AG04449 (cell line): ENCODE data around the gene LUC7L.
"Not testable (repeated sequence)": the region's sequence is repeated elsewhere in the genome, so short reads cannot be mapped to it uniquely, and the experiment has no call there.

Source experiments
- CTCF ChIA-PET: fragments of 350-600 bp; formaldehyde crosslinking; extraction: SDS; loops from one replicate; lab custom pipeline; 2021; ENCODE audit warnings: antibody characterized with exemption; lab: Yijun Ruan, JAX
- POLR2A ChIA-PET: fragments of 400-600, 350-600 bp; formaldehyde crosslinking; extraction: SDS; loops from one replicate; lab custom pipeline; 2020; ENCODE audit warnings: antibody characterized with exemption, inconsistent platforms; lab: Yijun Ruan, JAX
- DNase-seq: peaks from one replicate; pipeline ENCODE4 v3.0.0-alpha.2; 2010; ENCODE audit warnings: low read depth, low spot score
- H3K4me3 ChIP-seq: 2 replicates; pipeline ENCODE4 v1.5.1; 2011; ENCODE audit warnings: low read depth, mild to moderate bottlenecking, control low read depth, low read length
- CTCF ChIP-seq: IDR thresholded peaks from one replicate; pipeline ENCODE4 v1.5.1; 2011; ENCODE audit warnings: mild to moderate bottlenecking, moderate library complexity, low read length, control low read depth, inconsistent platforms; ENCODE audit not compliant: insufficient read depth; ENCODE audit errors: missing control alignments

LUC7L gene

GRCh38 chr16:177981-178667 is 51.1 kb downstream of the LUC7L start:
- POLR2A ChIA-PET, result no interaction called here
- no peak overlapping the region for H3K4me3 ChIP-seq
- DNase-seq, result no peak
- CTCF ChIA-PET, result interaction anchor here (1.0 to 6.9 kb wide), 6 partner anchors 72 to 115 kb away, joined by 3 to 81 read pairs (median 10); no protein-coding TSS in a partner anchor
- TF ChIP-seq CTCF, result no peak

GRCh38 chr16:177394-177822 is 51.8 kb downstream of the LUC7L start:
- DNase-seq, result no peak
- no peak for TF ChIP-seq CTCF
- POLR2A ChIA-PET, result no interaction called here
- CTCF ChIA-PET, result interaction anchor here (1.0 to 6.9 kb wide), 4 partner anchors 71 to 114 kb away, joined by 3 to 81 read pairs (median 10); no protein-coding TSS in a partner anchor
- H3K4me3 ChIP-seq, result no peak overlapping the region

GRCh38 chr16:176477-177382 is 52.5 kb downstream of the LUC7L start, which contains the start of gene HBA1:
Gene HBA1, plus strand, starts transcription at chr16:176680. Its CDS starts 37 bp downstream, at chr16:176717.
- CTCF ChIA-PET, result interaction anchor here (2.4 kb wide), 1 partner anchor 70 kb away, joined by 15 read pairs; no protein-coding TSS in a partner anchor
- DNase-seq, POLR2A ChIA-PET, H3K4me3 ChIP-seq: not testable (repeated sequence)

- H3K4me3 ChIP-seq, DNase-seq, POLR2A ChIA-PET: not testable (repeated sequence)
- CTCF ChIA-PET, result interaction anchor here (1.9 kb wide), 1 partner anchor 69 kb away, joined by 8 read pairs; no protein-coding TSS in a partner anchor
Measured at GRCh38 chr16:176006-176405, 53.2 kb downstream of the LUC7L start.

GRCh38 chr16:175011-175949 is 54.0 kb downstream of the LUC7L start:
- POLR2A ChIA-PET, result interaction anchor here (0.6 kb wide), 1 partner anchor 23 kb away, joined by 3 read pairs; no protein-coding TSS in a partner anchor
- CTCF ChIA-PET, result interaction anchor here (1.5 to 1.9 kb wide), 2 partner anchors 68 to 110 kb away, joined by 5 to 8 read pairs; no protein-coding TSS in a partner anchor
- no peak for DNase-seq
- H3K4me3 ChIP-seq, result no peak overlapping the region
- no peak for TF ChIP-seq CTCF

GRCh38 chr16:173928-174769 is 55.1 kb downstream of the LUC7L start:
- CTCF ChIA-PET, result interaction anchor here (1.5 to 1.9 kb wide), 2 partner anchors 67 to 108 kb away, joined by 5 to 8 read pairs; no protein-coding TSS in a partner anchor
- H3K4me3 ChIP-seq, POLR2A ChIA-PET, DNase-seq: not testable (repeated sequence)

- H3K4me3 ChIP-seq, DNase-seq, CTCF ChIA-PET, POLR2A ChIA-PET: not testable (repeated sequence)
Measured at GRCh38 chr16:173211-173854, 55.9 kb downstream of the LUC7L start.

- DNase-seq, POLR2A ChIA-PET, H3K4me3 ChIP-seq: not testable (repeated sequence)
- CTCF ChIA-PET, result interaction anchor here (1.5 kb wide), 1 partner anchor 9 kb away, joined by 3 read pairs; no protein-coding TSS in a partner anchor
Measured at GRCh38 chr16:172374-172941, 56.8 kb downstream of the LUC7L start, which contains the start of gene HBA2. Gene HBA2, plus strand, starts transcription at chr16:172876. Its CDS starts 37 bp downstream, at chr16:172913.
